ENCODE results near the gene LEFTY2.
"Not testable (repeated sequence)": the region's sequence is repeated elsewhere in the genome, so short reads cannot be mapped to it uniquely, and the experiment has no call there.

Gene LEFTY2, protein sequence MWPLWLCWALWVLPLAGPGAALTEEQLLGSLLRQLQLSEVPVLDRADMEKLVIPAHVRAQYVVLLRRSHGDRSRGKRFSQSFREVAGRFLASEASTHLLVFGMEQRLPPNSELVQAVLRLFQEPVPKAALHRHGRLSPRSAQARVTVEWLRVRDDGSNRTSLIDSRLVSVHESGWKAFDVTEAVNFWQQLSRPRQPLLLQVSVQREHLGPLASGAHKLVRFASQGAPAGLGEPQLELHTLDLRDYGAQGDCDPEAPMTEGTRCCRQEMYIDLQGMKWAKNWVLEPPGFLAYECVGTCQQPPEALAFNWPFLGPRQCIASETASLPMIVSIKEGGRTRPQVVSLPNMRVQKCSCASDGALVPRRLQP

DNA sequence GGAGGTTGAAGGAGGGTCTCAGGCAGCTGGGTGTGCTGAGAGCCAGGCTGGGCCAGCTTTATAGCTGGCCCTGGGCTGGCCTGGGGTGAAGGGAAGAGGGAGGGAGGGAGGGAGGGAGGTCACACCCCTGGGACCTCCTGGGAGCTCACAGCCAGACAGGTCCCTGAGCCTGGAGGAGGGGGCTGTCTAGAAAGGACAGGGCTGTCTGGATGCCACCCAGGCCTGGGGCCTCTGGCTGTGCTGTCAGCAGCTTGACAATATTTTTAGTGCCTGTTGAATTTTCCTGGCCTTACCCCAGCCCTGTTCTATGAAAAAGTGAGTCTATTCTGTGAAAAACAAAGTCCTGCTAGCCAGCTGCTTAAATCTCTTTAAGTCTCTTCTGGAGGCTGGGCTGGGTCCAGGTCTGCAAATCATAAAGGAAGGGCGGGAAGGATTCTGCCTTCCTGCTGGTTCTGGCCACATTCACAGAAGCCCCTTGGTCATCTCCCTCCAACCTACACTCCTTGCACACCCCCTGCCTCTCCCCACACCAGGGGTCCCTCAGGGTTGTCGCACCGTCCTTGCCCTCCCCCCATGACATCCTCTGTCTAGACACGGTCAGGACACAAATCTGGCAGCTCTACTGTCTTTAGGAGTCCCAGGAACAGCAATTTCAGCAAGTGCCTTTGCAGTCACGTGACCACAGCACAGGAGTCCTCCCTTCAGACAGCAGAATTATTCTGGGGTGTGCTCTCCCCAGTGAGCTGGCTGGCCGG, at the start of gene LEFTY2:
Gene LEFTY2, minus strand, starts transcription at position 34 of the 755 bp plus-strand sequence. CDS start 80 bp downstream, outside the sequence.
- DNase-seq: no peak

DNA sequence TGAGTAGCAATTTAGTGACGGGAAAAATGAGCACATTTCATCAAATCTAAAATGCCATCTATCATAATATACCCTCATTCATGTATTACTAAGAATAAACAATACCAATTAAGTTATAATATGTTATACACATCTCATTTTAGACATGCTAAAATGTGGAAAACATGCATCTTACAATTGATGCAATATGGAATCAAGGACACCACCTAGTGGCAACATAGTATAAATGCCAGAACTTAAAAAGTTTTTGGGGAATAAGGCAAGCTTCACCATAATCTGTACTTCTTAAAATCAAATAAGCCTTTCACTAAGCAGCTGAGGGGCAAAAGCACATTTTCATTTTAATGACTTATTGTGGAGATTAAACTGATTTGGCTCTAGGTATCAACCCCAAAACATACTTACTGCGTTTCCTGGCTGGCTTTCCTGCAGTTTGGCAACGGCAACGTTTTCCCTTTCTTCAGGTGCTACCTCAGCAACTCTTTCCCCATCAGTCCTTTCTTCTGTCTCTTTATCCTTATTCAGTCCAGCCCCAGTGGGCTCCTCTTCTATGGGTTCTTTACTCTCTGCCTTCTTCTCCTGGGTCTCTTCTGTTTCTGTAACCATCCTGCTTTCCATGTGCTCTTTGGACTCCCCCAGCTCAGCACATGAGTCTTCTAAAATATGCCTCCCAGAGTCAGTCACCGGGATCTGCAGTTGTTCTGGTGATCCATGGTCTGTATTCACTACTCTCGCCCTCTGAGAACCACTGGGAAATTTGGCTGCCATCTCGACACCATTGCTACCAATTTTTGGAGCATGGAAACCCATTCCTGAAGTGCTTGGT, 46.7 kb upstream of the LEFTY2 start:
- DNase-seq: peak; percentile 12

DNA sequence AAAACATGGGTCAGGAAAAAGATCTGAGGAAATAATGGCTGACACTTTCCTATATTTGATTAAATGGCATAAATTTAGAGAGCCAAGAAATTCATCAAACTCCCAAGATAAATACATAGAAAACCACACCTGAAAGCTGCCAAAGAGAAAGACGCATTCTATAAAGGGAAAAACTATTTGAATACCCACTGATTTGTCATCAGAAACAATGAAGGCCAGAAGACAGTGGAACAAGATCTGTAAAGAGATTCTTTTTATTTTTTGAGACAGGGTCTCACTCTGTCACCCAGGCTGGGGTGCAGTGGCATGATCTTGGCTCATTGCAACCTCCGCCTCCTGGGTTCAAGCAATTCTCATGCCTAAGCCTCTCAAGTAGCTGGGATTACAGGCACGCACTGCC, 40.7 kb upstream of the LEFTY2 start:
- DNase-seq: no peak

DNA sequence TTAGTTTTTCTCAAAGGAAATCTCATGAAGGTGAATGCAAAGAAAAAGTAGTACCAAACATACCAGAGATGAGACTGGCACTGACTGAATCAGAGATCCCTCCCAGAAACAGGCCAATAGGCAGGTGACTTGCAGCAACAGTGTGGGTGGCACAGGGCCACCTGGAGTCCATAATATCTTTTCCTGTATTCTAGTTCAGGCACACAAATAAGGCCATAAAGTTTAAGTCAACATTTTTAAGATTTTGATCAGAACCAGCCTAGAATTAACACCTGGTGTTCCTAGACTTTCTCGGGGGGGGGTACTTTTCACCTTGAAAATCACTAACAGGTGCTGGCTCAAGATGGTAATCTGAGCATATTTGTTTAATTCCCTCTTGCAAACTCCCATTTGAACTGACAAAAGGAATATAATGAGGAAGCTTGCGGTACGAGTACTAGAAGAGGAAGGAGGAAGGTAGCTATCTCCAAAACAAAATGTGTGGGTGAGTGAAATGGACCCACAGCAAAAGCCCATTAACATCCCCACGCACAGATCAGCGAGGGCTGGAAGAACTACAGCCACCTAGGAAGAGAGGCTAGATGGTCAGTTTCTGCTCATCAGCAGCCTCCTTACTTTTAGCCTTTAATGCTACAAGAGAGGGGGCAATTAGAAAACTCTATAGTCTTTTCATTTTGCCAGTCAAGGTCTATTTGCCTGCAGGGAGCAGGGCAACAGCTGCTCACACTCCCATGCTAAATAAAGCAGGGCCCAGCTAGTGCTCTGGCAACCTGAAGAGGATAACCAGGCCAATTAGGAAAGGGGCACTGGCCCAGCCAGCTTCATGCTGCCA, 39.2 kb upstream of the LEFTY2 start:
- DNase-seq: no peak

DNA sequence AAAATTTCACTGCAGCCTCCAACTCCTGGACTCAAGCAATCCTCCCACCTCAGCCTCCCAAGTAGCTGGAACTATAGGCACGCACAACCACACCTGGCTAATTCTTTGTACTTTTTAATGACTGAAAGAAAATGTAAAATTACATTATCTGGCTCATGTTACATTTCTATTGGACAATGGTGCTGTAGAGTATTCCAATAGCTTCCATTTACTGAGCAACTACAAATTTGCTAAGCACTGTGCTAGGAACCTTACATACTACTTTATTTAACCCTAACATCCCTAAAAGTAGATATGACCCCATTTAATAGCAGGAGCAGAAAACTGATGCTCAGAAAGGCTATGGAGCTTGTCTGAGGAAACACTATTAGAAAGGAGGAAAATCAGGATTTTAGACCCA, 38.4 kb upstream of the LEFTY2 start:
- DNase-seq: no peak

DNA sequence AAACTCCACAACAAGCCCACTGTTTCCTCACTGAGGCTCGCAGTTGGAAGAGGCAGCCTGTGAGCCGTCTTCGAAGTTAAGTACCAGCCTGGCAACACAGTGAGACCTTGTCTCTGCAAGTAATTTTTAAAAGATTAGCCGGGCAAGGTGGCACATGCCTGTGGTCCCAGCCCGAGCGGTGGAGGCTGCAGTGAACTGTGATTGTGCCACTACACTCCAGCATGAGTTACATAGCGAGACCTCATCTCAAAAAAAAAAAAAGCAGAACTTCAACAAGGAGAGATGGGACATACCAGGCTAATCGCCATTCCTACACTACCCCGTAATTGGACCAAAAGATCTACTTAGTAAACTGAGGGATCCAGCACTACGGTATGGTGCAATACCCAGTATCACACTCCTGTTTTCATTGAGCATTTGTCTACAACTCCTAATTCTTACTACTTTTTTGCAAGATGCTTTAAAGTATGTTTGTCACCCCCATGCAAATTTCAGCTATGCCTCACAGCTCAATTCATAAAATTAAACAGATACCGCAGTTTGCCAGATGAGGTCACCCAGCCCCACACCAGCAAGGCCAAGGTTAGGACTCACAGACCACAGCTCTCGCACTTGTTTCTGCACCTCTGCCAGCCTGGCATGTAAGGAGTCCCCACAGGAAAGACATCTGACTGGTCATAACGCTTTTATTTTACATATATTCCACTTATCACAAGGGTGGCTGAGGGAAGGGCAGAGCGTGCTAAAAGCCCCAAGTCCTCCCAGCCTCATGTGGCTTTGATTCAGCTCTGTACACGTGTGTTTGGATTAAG, 37.1 kb upstream of the LEFTY2 start:
- DNase-seq: no peak

DNA sequence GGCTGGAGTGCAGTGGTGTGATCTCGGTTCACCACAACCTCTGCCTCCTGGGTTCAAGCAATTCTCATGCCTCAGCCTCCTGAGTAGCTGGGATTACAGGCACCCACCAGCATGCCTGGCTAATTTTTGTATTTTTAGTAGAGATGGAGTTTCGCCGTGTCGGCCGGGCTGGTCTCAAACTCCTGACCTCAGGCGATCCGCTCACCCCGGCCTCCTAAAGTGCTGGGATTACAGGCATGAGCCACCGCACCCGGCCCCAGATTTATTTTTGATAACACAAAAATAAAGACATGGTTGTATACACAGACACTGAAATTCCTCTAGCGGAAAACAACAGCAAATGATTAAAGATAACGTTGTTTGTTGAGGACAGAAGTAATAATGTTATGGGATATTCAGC, 34.1 kb upstream of the LEFTY2 start:
- not testable (repeated sequence) for DNase-seq

DNA sequence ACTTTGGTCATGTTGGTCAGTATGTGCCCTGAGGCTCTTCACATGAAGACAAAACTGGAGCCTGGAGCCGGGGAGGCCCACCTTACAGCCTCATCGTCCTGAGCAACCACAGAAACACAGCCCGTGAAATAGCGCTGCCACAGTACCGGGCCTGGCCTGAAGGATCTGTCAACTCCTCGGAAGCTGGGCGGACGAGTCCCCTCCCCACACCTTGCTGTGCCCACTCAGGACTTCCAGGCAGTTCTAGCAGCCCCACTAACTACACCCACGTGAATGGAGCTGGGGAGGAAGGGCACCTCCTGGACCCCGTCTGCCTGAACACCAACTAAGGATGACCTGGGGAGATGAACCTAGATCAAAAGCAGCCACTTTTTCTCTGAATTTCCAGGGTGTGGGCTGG, 33.4 kb upstream of the LEFTY2 start:
- DNase-seq: no peak

DNA sequence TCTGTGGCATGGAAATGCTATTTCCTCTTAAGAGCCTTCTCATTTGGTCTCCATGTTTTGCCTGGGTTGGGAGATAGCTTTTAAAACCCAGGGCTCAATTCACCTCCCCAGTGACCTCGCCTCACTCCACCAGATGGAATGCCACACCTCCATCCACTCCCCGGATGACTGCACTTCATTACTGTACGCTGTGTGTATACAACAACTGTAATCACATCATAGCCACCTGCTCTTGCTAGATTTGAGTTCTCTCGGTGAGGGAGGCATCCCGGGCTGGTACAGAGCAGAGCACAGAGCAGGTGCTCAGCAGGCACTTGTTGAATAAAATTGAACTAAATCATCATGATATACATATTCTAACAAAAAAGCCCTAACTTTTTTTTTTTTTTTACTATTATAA, 32.1 kb upstream of the LEFTY2 start:
- peak; percentile 88 for DNase-seq

DNA sequence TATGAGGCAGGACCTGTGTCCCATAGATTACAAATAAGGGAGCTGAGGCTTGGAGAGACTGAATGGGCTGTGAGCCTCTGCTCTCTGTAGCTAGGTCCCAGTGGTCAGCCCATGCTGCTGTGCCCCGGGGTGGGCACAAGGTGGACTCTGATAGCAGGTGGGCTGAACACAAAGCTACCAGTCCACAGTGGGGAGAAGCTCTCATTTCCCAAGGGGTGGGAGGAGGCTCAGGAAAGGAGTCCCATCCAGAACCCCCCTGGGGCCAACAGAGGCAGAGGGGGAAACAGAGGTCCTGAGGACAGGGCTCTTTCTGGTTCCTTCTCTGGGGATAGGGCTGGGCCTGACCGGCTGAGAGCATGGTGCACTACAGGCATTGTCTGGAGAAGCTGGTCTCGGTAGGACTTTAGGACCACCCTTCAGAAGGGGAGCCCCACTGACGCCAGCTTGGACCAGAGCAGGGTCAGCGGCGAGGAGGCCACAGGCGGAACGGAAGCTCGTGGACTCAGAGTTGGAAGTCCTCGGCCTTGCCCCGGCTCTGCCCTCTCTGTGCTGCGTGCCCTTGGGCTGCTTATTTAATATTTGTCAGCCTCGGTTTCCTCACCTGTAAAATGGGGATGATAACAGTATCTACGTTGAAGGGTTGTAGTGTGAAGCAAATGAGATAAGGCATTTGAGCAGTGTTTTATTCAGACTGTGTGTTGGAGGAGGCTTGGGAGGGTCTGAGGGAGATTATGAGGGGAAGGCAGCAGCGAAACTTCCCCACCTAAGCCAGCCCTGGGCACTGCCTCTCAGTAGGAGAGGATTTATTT, 31.5 kb upstream of the LEFTY2 start:
- no peak for DNase-seq

DNA sequence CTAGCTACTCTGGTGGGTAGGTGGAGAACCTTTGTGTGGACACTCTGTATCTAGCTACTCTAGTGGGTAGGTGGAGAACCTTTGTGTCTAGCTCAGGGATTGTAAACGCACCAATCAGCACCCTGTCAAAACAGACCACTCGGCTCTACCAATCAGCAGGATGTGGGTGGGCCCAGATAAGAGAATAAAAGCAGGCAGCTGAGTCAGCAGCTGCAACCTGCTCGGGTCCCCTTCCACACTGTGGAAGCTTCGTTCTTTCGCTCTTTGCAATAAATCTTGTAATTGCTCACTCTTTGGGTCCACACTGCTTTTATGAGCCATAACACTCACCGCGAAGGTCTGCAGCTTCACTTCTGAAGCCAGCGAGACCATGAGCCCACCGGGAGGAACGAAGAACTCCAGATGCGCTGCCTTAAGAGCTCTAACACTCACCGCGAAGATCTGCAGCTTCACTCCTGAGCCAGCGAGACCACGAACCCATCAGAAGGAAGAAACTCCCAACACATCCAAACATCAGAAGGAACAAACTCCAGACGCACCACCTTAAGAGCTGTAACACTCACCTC, 29.7 kb upstream of the LEFTY2 start:
- not testable (repeated sequence) for DNase-seq

DNA sequence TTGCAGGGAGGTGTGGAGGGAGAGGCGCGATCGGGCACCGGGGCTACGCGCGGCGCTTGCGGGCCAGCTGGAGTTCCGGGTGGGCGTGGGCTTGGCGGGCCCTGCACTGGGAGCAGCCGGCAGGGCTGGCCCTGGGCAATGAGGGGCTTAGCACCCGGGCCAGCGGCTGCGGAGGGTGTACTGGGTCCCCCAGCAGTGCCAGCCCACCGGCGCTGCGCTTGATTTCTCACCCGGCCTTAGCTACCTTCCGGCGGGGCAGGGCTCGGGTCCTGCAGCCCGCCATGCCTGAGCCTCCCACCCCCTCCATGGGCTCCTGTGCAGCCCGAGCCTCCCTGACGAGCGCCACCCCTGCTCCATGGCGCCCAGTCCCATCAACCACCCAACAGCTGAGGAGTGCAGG, 28.7 kb upstream of the LEFTY2 start:
- not testable (repeated sequence) for DNase-seq

DNA sequence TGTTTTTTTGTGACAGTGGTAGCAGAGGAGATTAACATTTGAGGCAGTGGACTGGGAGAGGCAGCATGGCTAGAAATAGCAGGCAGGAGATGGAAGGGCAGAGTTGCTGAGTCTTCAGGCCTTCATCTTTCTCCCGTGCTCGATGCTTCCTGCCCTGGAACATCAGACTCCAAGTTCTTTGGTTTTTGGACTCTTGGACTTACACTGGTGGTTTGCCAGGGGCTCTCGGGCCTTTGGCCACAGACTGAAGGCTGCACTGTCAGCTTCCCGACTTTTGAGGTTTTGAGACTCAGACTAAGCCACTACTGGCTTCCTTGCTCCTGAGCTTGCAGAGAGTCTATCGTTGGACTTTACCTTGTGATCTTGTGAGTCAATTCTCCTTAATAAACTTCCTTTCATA, 24.2 kb upstream of the LEFTY2 start:
- no peak for DNase-seq

DNA sequence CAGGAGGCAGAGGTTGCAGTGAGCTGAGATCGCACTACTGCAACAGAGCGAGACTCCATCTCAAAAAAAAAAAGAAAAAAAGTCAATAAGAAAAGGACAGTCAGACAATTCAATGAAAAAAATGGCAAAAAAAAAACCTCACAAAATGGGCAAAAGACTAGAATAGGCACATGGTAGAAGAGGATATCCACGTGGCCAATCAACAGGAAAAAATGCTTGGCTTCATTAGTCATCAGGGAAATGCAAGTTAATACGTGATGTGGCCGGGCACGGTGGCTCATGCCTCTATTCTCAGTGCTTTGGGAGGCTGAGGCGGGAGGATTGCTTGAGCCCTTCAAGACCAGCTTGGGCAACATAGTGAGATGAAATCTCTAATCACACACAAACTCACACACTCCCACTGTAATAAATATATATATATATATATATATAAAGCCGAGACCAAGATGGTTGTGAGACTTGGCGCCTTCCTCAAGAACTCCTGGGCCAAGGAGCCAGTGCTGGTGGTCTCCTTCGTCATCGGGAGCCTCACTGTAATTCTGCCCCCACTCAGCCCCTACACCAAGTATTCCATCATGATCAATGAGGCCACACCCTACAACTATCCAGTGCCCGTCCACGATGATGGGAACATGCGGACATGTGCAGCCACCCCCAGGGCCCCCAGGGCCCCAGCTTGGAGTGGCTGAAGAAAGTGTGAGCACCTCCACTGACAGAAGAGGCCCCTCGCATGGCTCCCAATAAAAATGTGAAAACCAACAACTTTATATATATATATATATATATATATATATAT, 22.9 kb upstream of the LEFTY2 start:
- no peak for DNase-seq

DNA sequence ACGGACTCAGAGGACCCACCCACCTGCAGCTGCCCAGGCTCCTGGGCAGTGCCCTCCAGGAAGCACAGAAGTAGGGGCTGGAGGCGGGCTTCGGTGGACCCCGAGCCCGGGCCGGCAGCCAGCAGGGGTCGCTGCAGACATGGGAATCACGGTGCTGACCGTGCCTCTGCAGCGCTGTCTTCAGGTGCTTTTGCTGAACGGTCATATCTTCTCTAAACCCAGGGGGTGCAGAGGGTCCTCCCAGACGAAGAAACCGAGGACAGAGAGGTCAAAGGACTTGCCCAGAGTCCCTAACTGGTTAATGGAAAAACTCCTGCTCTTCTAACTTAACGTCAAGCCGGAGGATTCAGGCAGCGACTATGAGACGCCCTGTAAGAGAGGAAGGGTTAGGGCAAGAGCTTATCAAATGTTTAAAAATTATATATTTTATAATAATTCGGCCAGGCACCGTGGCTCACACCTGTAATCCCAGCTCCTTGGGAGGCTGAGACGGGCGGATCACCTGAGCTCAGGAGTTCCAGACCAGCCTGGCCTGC, 21.5 kb upstream of the LEFTY2 start:
- DNase-seq: no peak

DNA sequence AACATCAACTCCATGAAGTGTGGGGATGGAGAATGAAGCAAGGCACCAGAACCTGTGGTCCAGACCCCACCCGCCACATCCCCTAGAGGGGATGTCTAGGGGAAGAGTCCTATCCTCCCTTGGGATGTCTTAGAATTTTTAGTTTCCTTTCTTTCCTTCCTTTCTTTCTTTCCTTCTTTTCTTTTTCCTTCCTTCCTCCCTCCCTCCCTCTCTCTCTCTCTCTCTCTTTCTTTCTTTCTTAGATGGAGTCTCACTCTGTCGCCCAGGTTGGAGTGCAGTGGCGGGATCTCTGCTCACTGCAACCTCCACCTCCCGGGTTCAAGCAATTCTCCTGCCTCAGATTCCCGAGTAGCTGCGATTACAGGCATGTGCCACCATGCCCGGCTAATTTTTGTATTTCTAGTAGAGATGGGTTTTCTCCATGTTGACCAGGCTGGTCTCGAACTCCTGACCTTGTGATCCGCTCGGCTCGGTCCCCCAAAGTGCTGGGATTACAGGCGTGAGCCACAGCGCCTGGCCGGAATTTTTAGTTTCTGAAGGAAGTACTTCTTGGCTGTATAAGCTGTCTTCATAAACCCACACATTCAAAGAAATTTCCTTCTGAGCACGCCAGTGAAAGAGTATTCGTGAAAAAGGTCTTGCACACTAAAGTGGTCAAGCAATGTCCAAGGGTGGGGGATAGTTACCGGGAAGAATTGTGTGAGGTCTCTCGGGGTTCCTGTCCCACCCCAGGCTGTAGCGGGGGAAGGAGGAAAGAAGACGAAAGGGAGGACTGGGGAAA, 20.8 kb upstream of the LEFTY2 start:
- DNase-seq: no peak

DNA sequence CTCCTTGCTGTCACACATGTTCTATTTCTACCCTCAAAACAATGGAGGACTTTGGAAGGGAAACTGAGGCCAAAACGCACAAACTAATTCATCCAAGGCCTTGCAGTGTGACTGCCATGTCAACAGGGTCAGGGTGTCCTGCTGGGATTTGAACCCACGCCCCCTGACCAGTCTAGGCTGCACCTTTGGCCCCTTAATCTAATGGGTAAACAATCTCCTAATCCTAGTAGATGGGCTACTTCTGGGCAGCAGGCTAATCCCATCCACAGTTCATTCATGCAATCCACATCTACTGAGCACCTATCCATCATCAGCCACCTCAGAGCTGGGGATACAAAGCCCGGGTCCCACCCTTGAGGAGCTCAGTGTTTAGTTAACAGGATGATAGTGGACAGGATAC, 17.0 kb upstream of the LEFTY2 start:
- no peak for DNase-seq

DNA sequence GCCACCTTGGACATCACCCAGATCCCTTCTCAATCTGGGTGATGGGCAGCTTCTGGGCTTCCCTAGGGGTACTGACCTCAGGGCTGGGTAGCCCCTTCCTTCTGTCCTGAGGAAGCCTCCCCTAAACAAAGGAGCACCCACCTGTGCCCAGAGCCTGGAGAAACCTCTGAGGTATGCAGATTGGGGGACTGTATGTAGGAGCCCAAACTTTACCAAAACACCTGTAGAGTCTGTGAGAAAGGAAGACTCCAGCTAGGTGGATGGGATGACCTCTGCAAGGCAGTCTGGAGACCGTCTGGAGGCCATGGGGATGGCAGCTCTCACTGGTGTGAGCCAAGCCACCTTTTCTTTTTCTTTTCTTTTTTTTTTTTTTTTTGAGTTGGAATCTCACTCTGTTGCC, 13.7 kb upstream of the LEFTY2 start:
- DNase-seq: no peak

All from DMS 273 treated with DMSO at 0.1 percent for 48 hours (cell line).